Tibial nerve (tissue), 4 donors: Measurements from ENCODE around the gene ECHDC3. TPM values are rescaled to one million over a fixed set of nuclear protein-coding genes. Genes with fewer than 3 reads are reported as not detected.

ENCODE experiments used
- DNase-seq, 2 donors: peaks; one replicate each; pipeline ENCODE4 v3.0.0-alpha.2; 2019; ENCODE audit warnings: low spot score in 2 of 2
- H3K27ac ChIP-seq, 4 donors: fragments of 200-600 bp; sonication (generic) in 3 of 4; one replicate each; pipeline ENCODE4 v1.5.1; 2017 to 2019; ENCODE audit warnings: mild to moderate bottlenecking in 1 of 4
- H3K27me3 ChIP-seq, 2 donors: fragments of 200-600 bp; sonication (generic) in 1 of 2; one replicate each; pipeline versions ENCODE4 v1.5.1 to v1.6.0; 2017 to 2019
- H3K36me3 ChIP-seq, 3 donors: fragments of 200-600 bp; sonication (generic); one replicate each; pipeline ENCODE4 v1.5.1; 2018 to 2019
- H3K4me1 ChIP-seq, 4 donors: fragments of 200-600 bp; sonication (generic) in 3 of 4; one replicate each; pipeline ENCODE4 v1.5.1; 2017 to 2019
- H3K4me3 ChIP-seq, 4 donors: fragments of 200-600 bp; sonication (generic) in 3 of 4; one replicate each; pipeline ENCODE4 v1.5.1; 2017 to 2019; ENCODE audit warnings: mild to moderate bottlenecking in 1 of 4, moderate library complexity in 1 of 4
- H3K9me3 ChIP-seq, 4 donors: fragments of 200-600 bp; sonication (generic) in 3 of 4; one replicate each; pipeline ENCODE4 v1.5.1; 2017 to 2019
- CTCF ChIP-seq, 5 experiments: fragments of 200-600 bp in 3 of 5; fragments of 450-650 bp in 2 of 5; sonication (generic) in 3 of 5; IDR thresholded peaks; one replicate each; pipeline ENCODE4 v1.5.1; 2016 to 2019; ENCODE audit warnings: antibody characterized with exemption in 5 of 5, mild to moderate bottlenecking in 3 of 5, moderate library complexity in 2 of 5
- EP300 ChIP-seq, 2 donors: sonication (generic); formaldehyde crosslinking; IDR thresholded peaks; one replicate each; pipeline ENCODE4 v1.6.1; 2017; ENCODE audit warnings: antibody characterized with exemption in 2 of 2, mild to moderate bottlenecking in 1 of 2
- POLR2A ChIP-seq, 2 donors: fragments of 450-650 bp; IDR thresholded peaks; one replicate each; pipeline ENCODE4 v1.6.1; 2017; ENCODE audit warnings: antibody characterized with exemption in 2 of 2, mild to moderate bottlenecking in 2 of 2, moderate library complexity in 2 of 2
- WGBS, 2 donors: methylation state at CpG; one replicate each; pipeline ENCODE4 v1.1.5; 2018; 5-methylcytosine and 5-hydroxymethylcytosine counted together
- total RNA-seq, 4 donors: library from RNA; depleted of rRNA; stranded (reverse); fragments of >200 nt; gene quantifications; one replicate each; pipeline ENCODE4 v1.1.0, GENCODE V29; 2016

The ECHDC3 gene
- total RNA-seq, 4 donors from 2014 or later, result 48.6 to 91.3 (median 66.9) TPM

- peaks cover 0 to 55% (median 0%) of the 10 kb centered on the region in 3 donors for H3K36me3 ChIP-seq
- no peak overlapping the region for H3K27ac ChIP-seq
- H3K4me1 ChIP-seq, result peaks cover 0 to 22% (median 8%) of the 10 kb centered on the region in 4 donors
- no peaks in the 10 kb centered on the region for H3K27me3 ChIP-seq
- H3K9me3 ChIP-seq, result no peaks in the 10 kb centered on the region
- TF ChIP-seq POLR2A (IDR thresholded peaks at IDR 0.05), result no peak
- no peak for TF ChIP-seq CTCF (IDR thresholded peaks at IDR 0.05)
- 92 to 96% methylated on average over 5 to 6 of the region's 6 CpGs for WGBS, 2 donors
- DNase-seq, result no peak
- no peak overlapping the region for H3K4me3 ChIP-seq
These were observed 19.2 kb downstream of the ECHDC3 start for GRCh38 chr10:11761431-11761830.

- peaks cover 0 to 52% (median 0%) of the 10 kb centered on the region in 3 donors for H3K36me3 ChIP-seq
- TF ChIP-seq POLR2A (IDR thresholded peaks at IDR 0.05), result no peak
- no peak for TF ChIP-seq EP300 (IDR thresholded peaks at IDR 0.05)
- TF ChIP-seq CTCF (IDR thresholded peaks at IDR 0.05), result no peak
- H3K27me3 ChIP-seq, result no peaks in the 10 kb centered on the region
- H3K27ac ChIP-seq, result no peak overlapping the region
- H3K4me3 ChIP-seq, result no peak overlapping the region
- DNase-seq, result no peak
- no peaks in the 10 kb centered on the region for H3K9me3 ChIP-seq
- WGBS, 2 donors, result 89 to 92% methylated on average over 20 to 26 of the region's 32 CpGs
- peaks cover 0 to 11% (median 8%) of the 10 kb centered on the region in 4 donors for H3K4me1 ChIP-seq
These were observed 20.7 kb downstream of the ECHDC3 start for GRCh38 chr10:11762706-11763500.

GRCh38 chr10:11763501-11763861 is 21.3 kb downstream of the ECHDC3 start:
- Histone ChIP-seq H3K4me3 (no peak overlapping the region), H3K9me3 (no peaks in the 10 kb centered on the region), H3K4me1 (peaks cover 0 to 6% (median 3%) of the 10 kb centered on the region in 4 donors), H3K36me3 (peaks cover 0 to 52% (median 0%) of the 10 kb centered on the region in 3 donors), H3K27ac (no peak overlapping the region), H3K27me3 (no peaks in the 10 kb centered on the region)
- no peak for DNase-seq
- TF ChIP-seq EP300 (IDR thresholded peaks at IDR 0.05) (no peak), CTCF (IDR thresholded peaks at IDR 0.05) (no peak), POLR2A (IDR thresholded peaks at IDR 0.05) (no peak)
- WGBS, 2 donors, result 76 to 82% methylated on average over 8 of the region's 8 CpGs

GRCh38 chr10:11765141-11765540 is 23.0 kb downstream of the ECHDC3 start:
- no peaks in the 10 kb centered on the region for H3K27me3 ChIP-seq
- no peaks in the 10 kb centered on the region for H3K4me1 ChIP-seq
- peaks cover 0 to 47% (median 0%) of the 10 kb centered on the region in 3 donors for H3K36me3 ChIP-seq
- no peak for DNase-seq
- H3K27ac ChIP-seq, result no peak overlapping the region
- TF ChIP-seq POLR2A (IDR thresholded peaks at IDR 0.05) (no peak), CTCF (IDR thresholded peaks at IDR 0.05) (no peak), EP300 (IDR thresholded peaks at IDR 0.05) (no peak)
- H3K4me3 ChIP-seq, result no peak overlapping the region
- 60 to 65% methylated on average over 5 to 6 of the region's 6 CpGs for WGBS, 2 donors
- no peaks in the 10 kb centered on the region for H3K9me3 ChIP-seq

GRCh38 chr10:11772575-11773288 is 30.6 kb downstream of the ECHDC3 start:
- Histone ChIP-seq H3K27me3 (no peaks in the 10 kb centered on the region), H3K4me1 (no peaks in the 10 kb centered on the region), H3K9me3 (no peaks in the 10 kb centered on the region), H3K27ac (no peak overlapping the region), H3K4me3 (no peak overlapping the region), H3K36me3 (no peaks in the 10 kb centered on the region)
- WGBS, 2 donors, result 82 to 89% methylated on average over 16 of the region's 16 CpGs
- TF ChIP-seq EP300 (IDR thresholded peaks at IDR 0.05) (no peak), POLR2A (IDR thresholded peaks at IDR 0.05) (no peak), CTCF (IDR thresholded peaks at IDR 0.05) (no peak)
- DNase-seq, result no peak
